IMR-90 (cell line): ENCODE data around the gene GSG1L. TPM values are rescaled to one million over a fixed set of nuclear protein-coding genes. Genes with fewer than 3 reads are reported as not detected.

Source experiments
- ATAC-seq: fragments of 200-7000 bp; cut with Tn5 transposase; 2 replicates; pipeline ENCODE4 v1.9.1; 2020; ENCODE audit warnings: low read depth, mild to moderate bottlenecking, moderate library complexity
- BruUV-seq: library from RNA; stranded (reverse); fragments of 400-500 nt; replicated peaks from 2 replicates; lab custom pipeline; 2021; lab: Mats Ljungman, UMichigan
- CTCF ChIA-PET: fragments of 300-600 bp; formaldehyde crosslinking; extraction: SDS; loops from one replicate; lab custom pipeline; 2021; ENCODE audit warnings: antibody characterized with exemption; lab: Yijun Ruan, JAX
- POLR2A ChIA-PET: fragments of 300-600 bp; sonication (Branson Sonifier 250); formaldehyde crosslinking; loops from one replicate; lab custom pipeline; 2022; ENCODE audit warnings: antibody characterized with exemption; ENCODE audit not compliant: unreplicated experiment; lab: Charles Lee
- DNase-seq: peaks from one replicate; pipeline ENCODE4 v3.0.0; 2013
- H2AFZ ChIP-seq: replicated peaks from 2 replicates; pipeline ENCODE3; 2013; ENCODE audit warnings: low read length, mild to moderate bottlenecking; ENCODE audit not compliant: poor library complexity
- H2AK5ac ChIP-seq: 2 replicates; pipeline ENCODE4 v1.6.1; 2013; ENCODE audit warnings: low read depth, low read length, inconsistent platforms
- H2AK9ac ChIP-seq: replicated peaks from 2 replicates; pipeline ENCODE3; 2013; ENCODE audit warnings: mild to moderate bottlenecking, low read depth, low read length, moderate library complexity; ENCODE audit not compliant: poor library complexity
- H2BK120ac ChIP-seq: 2 replicates; pipeline ENCODE4 v1.6.1; 2013; ENCODE audit warnings: low read depth, low read length, inconsistent platforms
- H2BK15ac ChIP-seq: 3 replicates; pipeline ENCODE4 v1.6.1; 2013; ENCODE audit warnings: low read depth, low read length, inconsistent platforms
- H2BK20ac ChIP-seq: 2 replicates; pipeline ENCODE4 v1.6.1; 2013; ENCODE audit warnings: low read depth, mild to moderate bottlenecking, inconsistent platforms, low read length, moderate library complexity
- H2BK5ac ChIP-seq: 2 replicates; pipeline ENCODE4 v1.6.1; 2013; ENCODE audit warnings: mild to moderate bottlenecking, low read depth, low read length, inconsistent platforms; ENCODE audit not compliant: poor library complexity, severe bottlenecking
- H3K14ac ChIP-seq: replicated peaks from 2 replicates; pipeline ENCODE4 v1.6.1; 2013; ENCODE audit warnings: low read depth, low read length, inconsistent platforms
- H3K18ac ChIP-seq: 2 replicates; pipeline ENCODE4 v1.6.1; 2013; ENCODE audit warnings: low read depth, low read length, control low read depth
- H3K23ac ChIP-seq: 2 replicates; pipeline ENCODE4 v1.6.1; 2013; ENCODE audit warnings: low read depth, low read length, inconsistent platforms
- H3K27ac ChIP-seq: 2 replicates; pipeline ENCODE4 v1.5.1; 2013; ENCODE audit warnings: mild to moderate bottlenecking, control low read depth, low read length; ENCODE audit not compliant: insufficient read depth
- H3K27me3 ChIP-seq: 2 replicates; pipeline ENCODE4 v1.6.1; 2013; ENCODE audit warnings: low read length; ENCODE audit not compliant: control insufficient read depth, insufficient read depth
- H3K36me3 ChIP-seq: 2 replicates; pipeline ENCODE4 v1.6.1; 2013; ENCODE audit warnings: low read length, mixed read lengths; ENCODE audit not compliant: control insufficient read depth, insufficient read depth
- H3K4ac ChIP-seq: 2 replicates; pipeline ENCODE4 v1.6.1; 2013; ENCODE audit warnings: low read depth, low read length, inconsistent platforms
- H3K4me1 ChIP-seq: 2 replicates; pipeline ENCODE4 v1.6.1; 2013; ENCODE audit warnings: low read length, mixed read lengths; ENCODE audit not compliant: control insufficient read depth, insufficient read depth
- H3K4me2 ChIP-seq: 2 replicates; pipeline ENCODE4 v1.6.1; 2013; ENCODE audit warnings: low read depth, mild to moderate bottlenecking, control low read depth, low read length, moderate library complexity
- H3K4me3 ChIP-seq: 2 replicates; pipeline ENCODE4 v1.5.1; 2013; ENCODE audit warnings: low read depth, mild to moderate bottlenecking, control low read depth, low read length, moderate library complexity; ENCODE audit not compliant: insufficient read depth
- H3K56ac ChIP-seq: 2 replicates; pipeline ENCODE4 v1.6.1; 2013; ENCODE audit warnings: low read length, inconsistent platforms; ENCODE audit not compliant: insufficient read depth; ENCODE audit errors: extremely low read depth
- H3K79me1 ChIP-seq, 2 experiments: 2 replicates each; pipeline ENCODE4 v1.6.1; 2013; ENCODE audit warnings: low read length in 2 of 2, inconsistent platforms in 1 of 2, low read depth in 1 of 2
- H3K9ac ChIP-seq: 2 replicates; pipeline ENCODE4 v1.6.1; 2013; ENCODE audit warnings: low read depth, low read length, control low read depth
- H3K9me1 ChIP-seq: 2 replicates; pipeline ENCODE4 v1.6.1; 2013; ENCODE audit warnings: low read length, inconsistent platforms; ENCODE audit not compliant: insufficient read depth
- H3K9me3 ChIP-seq: 2 replicates; pipeline ENCODE4 v1.6.1; 2013; ENCODE audit warnings: low read length; ENCODE audit not compliant: control insufficient read depth, insufficient read depth
- H4K20me1 ChIP-seq: 2 replicates; pipeline ENCODE4 v1.6.1; 2013; ENCODE audit warnings: low read length, inconsistent platforms; ENCODE audit not compliant: insufficient read depth
- H4K5ac ChIP-seq: 2 replicates; pipeline ENCODE4 v1.6.1; 2013; ENCODE audit warnings: mild to moderate bottlenecking, low read depth, low read length, control low read depth
- H4K8ac ChIP-seq, 2 experiments: 2 replicates each; pipeline ENCODE4 v1.6.1; 2013; ENCODE audit warnings: low read depth in 2 of 2, low read length in 2 of 2, control low read depth in 1 of 2, inconsistent platforms in 1 of 2
- H4K91ac ChIP-seq: 2 replicates; pipeline ENCODE4 v1.6.1; 2013; ENCODE audit warnings: low read depth, low read length, inconsistent platforms; ENCODE audit not compliant: insufficient read depth
- CEBPB ChIP-seq: IDR thresholded peaks from 2 replicates; pipeline ENCODE4 v1.6.1; 2012; ENCODE audit warnings: low read depth, low read length, improper control_type of control experiment
- MAFK ChIP-seq: IDR thresholded peaks from 2 replicates; pipeline ENCODE4 v1.6.1; 2012; ENCODE audit warnings: low read depth, low read length, improper control_type of control experiment
- RCOR1 ChIP-seq: IDR thresholded peaks from 2 replicates; pipeline ENCODE4 v1.6.1; 2012; ENCODE audit warnings: mild to moderate bottlenecking, low read length, improper control_type of control experiment; ENCODE audit not compliant: insufficient replicate concordance
- WGBS, 2 experiments: methylation state at CpG; one replicate each; pipeline versions ENCODE4 v1.1.5 to v1.1.7; 2013; ENCODE audit warnings: missing lambda C conversion rate in 2 of 2; ENCODE audit not compliant: insufficient read length in 1 of 2; ENCODE audit errors: extremely low coverage in 2 of 2; 5-methylcytosine and 5-hydroxymethylcytosine counted together
- dilution Hi-C: fragments of 300-500 bp; cut with HindIII; formaldehyde crosslinking; loops from one replicate; pipeline ENCODE4 v1.14.3; 2018; ENCODE audit warnings: low sequenced_read_pairs; ENCODE audit not compliant: unreplicated experiment
- in situ Hi-C: fragments of 300-500 bp; cut with MboI; formaldehyde crosslinking; loops from 3 replicates; pipeline ENCODE4 v1.14.3; 2019; ENCODE audit warnings: low sequenced_read_pairs, inconsistent platforms, mixed read lengths
- intact Hi-C: fragments of 100-400 bp; cut with micrococcal nuclease; formaldehyde crosslinking; loops from 2 replicates; pipeline ENCODE4 v1.10.0; 2022
- polyA plus RNA-seq, 3 experiments: library from polyadenylated mRNA; depleted of rRNA; stranded (reverse); fragments of >200 nt; gene quantifications; 2 replicates each; pipeline ENCODE4 v1.2.3, GENCODE V29; 2012; ENCODE audit warnings: low replicate concordance in 1 of 3
- total RNA-seq: library from RNA; depleted of rRNA; stranded (reverse); fragments of >200 nt; gene quantifications from 2 replicates; pipeline ENCODE4 v1.2.3, GENCODE V29; 2012

Gene GSG1L
- total and polyA plus RNA-seq, 2 of the 4 experiments (the other 2 are of a cell fraction), result not detected

GRCh38 chr16:27945233-27945973, 118.1 kb downstream of the GSG1L start:
- H2AK5ac ChIP-seq, result no peak overlapping the region
- peaks cover 12% of the 10 kb centered on the region for H3K27me3 ChIP-seq
- H2BK15ac ChIP-seq, result no peak overlapping the region
- no peak overlapping the region for H2AK9ac ChIP-seq
- in situ Hi-C loops (no loop called here), intact Hi-C loops (no loop called here), dilution Hi-C loops (no loop called here)
- no peak overlapping the region for H3K4ac ChIP-seq
- H3K4me3 ChIP-seq, result no peak overlapping the region
- H3K56ac ChIP-seq, result no peak overlapping the region
- H3K79me1 ChIP-seq, result no peaks in the 10 kb centered on the region
- no peaks in the 10 kb centered on the region for H3K9me1 ChIP-seq
- WGBS, 2 experiments, result 3% methylated on average over 6 of the region's 15 CpGs; no CpG with 5 or more reads in 1 of the 2 experiments
- TF ChIP-seq MAFK, result no peak
- no peak for TF ChIP-seq CEBPB
- no peak for TF ChIP-seq RCOR1
- no peak overlapping the region for H3K14ac ChIP-seq
- no peak overlapping the region for H3K4me2 ChIP-seq
- DNase-seq (no peak), ATAC-seq (no peak)
- H4K8ac ChIP-seq, result no peak overlapping the region
- no peak overlapping the region for H2BK120ac ChIP-seq
- no peaks in the 10 kb centered on the region for H4K20me1 ChIP-seq
- no peaks in the 10 kb centered on the region for H3K9me3 ChIP-seq
- no TSS peak for BruUV-seq
- H3K4me1 ChIP-seq, result no peaks in the 10 kb centered on the region
- no peak overlapping the region for H3K23ac ChIP-seq
- ChIA-PET POLR2A (no interaction called here), CTCF (no interaction called here)
- no peak overlapping the region for H2BK20ac ChIP-seq
- no peaks in the 10 kb centered on the region for H3K36me3 ChIP-seq
- no peak overlapping the region for H3K9ac ChIP-seq
- H3K27ac ChIP-seq, result no peak overlapping the region
- no peak overlapping the region for H4K5ac ChIP-seq
- H2AFZ ChIP-seq, result no peak overlapping the region
- no peak overlapping the region for H4K91ac ChIP-seq
- H3K18ac ChIP-seq, result no peak overlapping the region
- H2BK5ac ChIP-seq, result no peak overlapping the region
